Trophoblast cell (in vitro differentiated cells and primary cell): Measurements from ENCODE around the gene LYVE1.

Experiments used
- DNase-seq, 2 donors: peaks; one replicate each; pipeline ENCODE4 v3.0.0-alpha.2; 2016
- H2AFZ ChIP-seq: 2 replicates; pipeline ENCODE4 v1.6.1; 2013; ENCODE audit warnings: low read length, moderate library complexity, mild to moderate bottlenecking; ENCODE audit not compliant: insufficient read depth, poor library complexity
- H2AK5ac ChIP-seq: 2 replicates; pipeline ENCODE4 v1.6.1; 2013; ENCODE audit warnings: mild to moderate bottlenecking, low read length
- H2BK120ac ChIP-seq: 2 replicates; pipeline ENCODE4 v1.6.1; 2013; ENCODE audit warnings: low read length, mild to moderate bottlenecking, moderate library complexity; ENCODE audit not compliant: insufficient read depth, poor library complexity
- H2BK12ac ChIP-seq: 2 replicates; pipeline ENCODE4 v1.6.1; 2013; ENCODE audit warnings: mild to moderate bottlenecking, low read length, moderate library complexity
- H2BK5ac ChIP-seq: 2 replicates; pipeline ENCODE4 v1.6.1; 2013; ENCODE audit warnings: low read length, low read depth, moderate library complexity, mild to moderate bottlenecking; ENCODE audit not compliant: poor library complexity
- H3K14ac ChIP-seq: 2 replicates; pipeline ENCODE4 v1.6.1; 2013; ENCODE audit warnings: mild to moderate bottlenecking, low read length
- H3K18ac ChIP-seq: 2 replicates; pipeline ENCODE4 v1.6.1; 2013; ENCODE audit warnings: mild to moderate bottlenecking, low read length
- H3K23ac ChIP-seq: 2 replicates; pipeline ENCODE4 v1.6.1; 2013; ENCODE audit warnings: low read length
- H3K27ac ChIP-seq: 2 replicates; pipeline ENCODE4 v1.5.1; 2013; ENCODE audit warnings: low read depth, mild to moderate bottlenecking, inconsistent platforms, low read length, moderate library complexity
- H3K27me3 ChIP-seq: 2 replicates; pipeline ENCODE4 v1.6.1; 2013; ENCODE audit warnings: inconsistent platforms, mild to moderate bottlenecking, low read length, moderate library complexity; ENCODE audit not compliant: insufficient read depth
- H3K36me3 ChIP-seq, 2 experiments: 1 replicate in 1 of 2; 2 replicates in 1 of 2; pipeline ENCODE4 v1.6.1; 2013; ENCODE audit warnings: low read length in 2 of 2, mild to moderate bottlenecking in 2 of 2, moderate library complexity in 1 of 2; ENCODE audit not compliant: insufficient read depth in 2 of 2, control insufficient read depth in 1 of 2
- H3K4ac ChIP-seq: 2 replicates; pipeline ENCODE4 v1.6.1; 2013; ENCODE audit warnings: low read depth, mild to moderate bottlenecking, low read length, moderate library complexity
- H3K4me1 ChIP-seq, 2 experiments: 1 replicate in 1 of 2; 2 replicates in 1 of 2; pipeline ENCODE4 v1.6.1; 2013; ENCODE audit warnings: low read length in 2 of 2, mild to moderate bottlenecking in 2 of 2, moderate library complexity in 1 of 2; ENCODE audit not compliant: insufficient read depth in 2 of 2, control insufficient read depth in 1 of 2
- H3K4me2 ChIP-seq: 2 replicates; pipeline ENCODE4 v1.6.1; 2013; ENCODE audit warnings: inconsistent platforms, mild to moderate bottlenecking, low read length, moderate library complexity
- H3K4me3 ChIP-seq: 2 replicates; pipeline ENCODE4 v1.5.1; 2013; ENCODE audit warnings: mild to moderate bottlenecking, low read depth, low read length, inconsistent platforms
- H3K79me1 ChIP-seq: one replicate; pipeline ENCODE4 v1.6.1; 2013; ENCODE audit warnings: low read length
- H3K79me2 ChIP-seq: 2 replicates; pipeline ENCODE4 v1.6.1; 2013; ENCODE audit warnings: low read length, mild to moderate bottlenecking; ENCODE audit not compliant: control insufficient read depth, insufficient read depth, poor library complexity
- H3K9ac ChIP-seq: 2 replicates; pipeline ENCODE4 v1.6.1; 2013; ENCODE audit warnings: mild to moderate bottlenecking, low read length
- H3K9me3 ChIP-seq: 2 replicates; pipeline ENCODE4 v1.6.1; 2013; ENCODE audit warnings: low read depth, mild to moderate bottlenecking, control low read depth, inconsistent platforms, low read length; ENCODE audit not compliant: insufficient read depth
- H4K12ac ChIP-seq: 2 replicates; pipeline ENCODE4 v1.6.1; 2013; ENCODE audit warnings: low read depth, mild to moderate bottlenecking, low read length, moderate library complexity
- H4K8ac ChIP-seq: 2 replicates; pipeline ENCODE4 v1.6.1; 2013; ENCODE audit warnings: low read depth, mild to moderate bottlenecking, low read length, moderate library complexity
- H4K91ac ChIP-seq: one replicate; pipeline ENCODE4 v1.6.1; 2013; ENCODE audit warnings: low read depth, mild to moderate bottlenecking, low read length, moderate library complexity
- WGBS: extraction: QIAGEN DNeasy Blood & Tissue Kit; methylation state at CpG from one replicate; pipeline ENCODE4 v1.1.7; 2013; ENCODE audit warnings: missing lambda C conversion rate; ENCODE audit not compliant: insufficient read length, insufficient coverage; ENCODE audit errors: extremely low coverage; 5-methylcytosine and 5-hydroxymethylcytosine counted together

The LYVE1 gene

GRCh38 chr11:10592331-10592730 is 23.9 kb upstream of the LYVE1 start:
- H3K18ac ChIP-seq: no peak overlapping the region
- H3K4me2 ChIP-seq: no peak overlapping the region
- no peak overlapping the region for H3K9ac ChIP-seq
- WGBS: no CpG with 5 or more reads among the region's 2 CpGs
- no peak overlapping the region for H2BK5ac ChIP-seq
- H3K79me2 ChIP-seq: no peaks in the 10 kb centered on the region
- no peaks in the 10 kb centered on the region for H3K9me3 ChIP-seq
- H3K4me3 ChIP-seq: no peak overlapping the region
- no peak overlapping the region for H2AFZ ChIP-seq
- peaks cover 14% of the 10 kb centered on the region for H3K79me1 ChIP-seq
- no peak overlapping the region for H2AK5ac ChIP-seq
- H4K8ac ChIP-seq: no peak overlapping the region
- H3K27ac ChIP-seq: no peak overlapping the region
- H4K91ac ChIP-seq: no peak overlapping the region
- no peaks in the 10 kb centered on the region for H3K36me3 ChIP-seq
- no peak overlapping the region for H2BK120ac ChIP-seq
- H2BK12ac ChIP-seq: no peak overlapping the region
- no peak overlapping the region for H3K14ac ChIP-seq
- H3K4me1 ChIP-seq: peaks cover 9 to 29% of the 10 kb centered on the region in 2 experiments
- DNase-seq: peak; percentile 16 to 92
- H3K23ac ChIP-seq: no peak overlapping the region
- no peak overlapping the region for H3K4ac ChIP-seq
- no peak overlapping the region for H4K12ac ChIP-seq
- no peaks in the 10 kb centered on the region for H3K27me3 ChIP-seq

DNA sequence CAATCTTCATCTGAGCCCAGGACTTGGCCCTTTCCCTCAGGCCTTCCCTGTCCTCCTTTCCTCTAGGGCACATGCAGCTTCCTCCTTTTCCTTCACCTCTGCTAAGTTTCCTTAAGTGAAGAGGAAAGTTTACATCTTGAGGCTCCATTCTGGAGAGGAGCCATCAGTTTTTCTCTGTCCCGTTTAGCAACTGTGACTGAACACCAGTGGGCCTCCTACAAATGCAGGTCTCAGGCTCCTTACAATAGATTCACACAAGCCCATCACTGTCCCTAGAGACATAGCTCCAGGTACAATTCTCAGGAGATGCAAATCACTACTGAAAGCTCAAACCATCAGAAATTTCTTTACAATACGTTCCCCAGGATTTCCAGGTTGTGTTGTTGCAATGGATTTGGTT is 23.3 kb upstream of the LYVE1 start:
- H3K4me3 ChIP-seq: no peak overlapping the region
- no CpG with 5 or more reads among the region's 2 CpGs for WGBS
- no peaks in the 10 kb centered on the region for H3K9me3 ChIP-seq
- H4K91ac ChIP-seq: peak overlapping the region; percentile 1
- DNase-seq: no peak
- H4K12ac ChIP-seq: no peak overlapping the region
- no peak overlapping the region for H3K27ac ChIP-seq
- no peak overlapping the region for H3K23ac ChIP-seq
- H3K4ac ChIP-seq: no peak overlapping the region
- no peaks in the 10 kb centered on the region for H3K27me3 ChIP-seq
- H3K4me1 ChIP-seq: peaks cover 9 to 29% of the 10 kb centered on the region in 2 experiments
- no peak overlapping the region for H4K8ac ChIP-seq
- no peaks in the 10 kb centered on the region for H3K36me3 ChIP-seq
- no peak overlapping the region for H2AFZ ChIP-seq
- no peak overlapping the region for H3K4me2 ChIP-seq
- peaks cover 14% of the 10 kb centered on the region for H3K79me1 ChIP-seq
- no peak overlapping the region for H2BK5ac ChIP-seq
- H3K79me2 ChIP-seq: no peaks in the 10 kb centered on the region
- H2BK120ac ChIP-seq: no peak overlapping the region
- no peak overlapping the region for H3K14ac ChIP-seq
- H2BK12ac ChIP-seq: no peak overlapping the region
- H2AK5ac ChIP-seq: no peak overlapping the region
- H3K9ac ChIP-seq: no peak overlapping the region
- H3K18ac ChIP-seq: no peak overlapping the region

DNA sequence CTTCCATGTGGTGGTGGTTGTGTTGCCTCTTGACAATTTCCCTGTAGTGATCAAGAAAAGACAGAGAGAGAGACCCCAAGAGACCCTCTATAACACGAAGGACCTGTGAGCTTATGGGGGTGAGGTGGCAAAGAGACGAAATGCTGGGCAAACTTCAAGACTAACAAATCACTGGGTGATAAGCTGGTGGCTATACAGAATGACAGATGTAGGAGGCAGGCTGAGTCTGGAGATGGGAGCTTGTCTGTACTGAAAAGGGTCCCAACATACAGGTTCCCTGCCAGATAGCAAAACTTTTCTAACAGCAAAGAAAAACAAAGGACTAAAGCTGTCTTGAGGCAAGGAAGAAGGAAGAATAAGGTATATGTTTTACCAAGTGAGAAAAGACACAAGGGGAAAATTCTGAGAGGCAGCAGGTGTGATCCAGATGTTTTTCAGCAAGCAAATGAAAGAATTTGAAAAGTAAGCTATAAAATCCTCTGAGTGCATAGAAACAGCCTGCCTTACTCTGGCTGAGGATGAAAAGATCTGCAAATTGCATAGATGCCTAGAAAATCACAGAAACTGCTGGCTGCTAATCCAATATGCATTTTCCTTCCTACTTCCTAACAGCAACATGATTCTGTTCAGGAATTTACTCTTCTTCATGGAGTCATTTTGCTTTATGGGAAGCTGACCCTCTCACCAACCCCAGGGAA is 21.9 kb upstream of the LYVE1 start:
- no peak overlapping the region for H2AFZ ChIP-seq
- no peak overlapping the region for H3K18ac ChIP-seq
- peak in 1 of 2 donors; percentile 54 for DNase-seq
- H4K91ac ChIP-seq: no peak overlapping the region
- no peaks in the 10 kb centered on the region for H3K27me3 ChIP-seq
- no peak overlapping the region for H3K23ac ChIP-seq
- no peak overlapping the region for H4K8ac ChIP-seq
- no peak overlapping the region for H3K14ac ChIP-seq
- no peaks in the 10 kb centered on the region for H3K9me3 ChIP-seq
- H3K27ac ChIP-seq: no peak overlapping the region
- H2BK5ac ChIP-seq: no peak overlapping the region
- peak overlapping the region; percentile 76 for H2BK12ac ChIP-seq
- peaks cover 9 to 29% of the 10 kb centered on the region in 2 experiments for H3K4me1 ChIP-seq
- H3K36me3 ChIP-seq: no peaks in the 10 kb centered on the region
- no CpG with 5 or more reads among the region's 2 CpGs for WGBS
- no peak overlapping the region for H3K4me2 ChIP-seq
- no peak overlapping the region for H3K4me3 ChIP-seq
- no peak overlapping the region for H2BK120ac ChIP-seq
- no peak overlapping the region for H2AK5ac ChIP-seq
- no peaks in the 10 kb centered on the region for H3K79me2 ChIP-seq
- no peak overlapping the region for H3K9ac ChIP-seq
- H3K79me1 ChIP-seq: peaks cover 14% of the 10 kb centered on the region
- H4K12ac ChIP-seq: no peak overlapping the region
- H3K4ac ChIP-seq: no peak overlapping the region

DNA sequence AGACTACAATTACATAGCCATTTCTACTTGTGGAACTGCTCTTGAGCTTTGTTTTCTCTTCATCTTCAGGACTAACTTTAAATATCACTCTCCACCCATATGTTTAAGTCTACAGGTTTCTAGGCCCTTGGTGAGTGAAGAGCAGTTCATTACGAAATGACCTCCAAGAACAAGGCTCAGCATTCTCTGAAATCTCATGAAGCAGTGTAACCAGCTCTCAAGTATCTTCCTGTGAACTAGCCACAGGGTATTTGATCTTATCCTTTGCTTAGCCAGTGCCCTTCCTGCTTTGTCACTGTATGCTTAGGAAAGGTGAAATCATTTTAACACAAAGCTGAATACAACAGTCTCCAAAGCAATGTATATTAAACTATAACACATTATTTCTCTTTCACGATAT is 20.4 kb upstream of the LYVE1 start:
- Histone ChIP-seq H2BK120ac (no peak overlapping the region), H3K9ac (no peak overlapping the region), H4K12ac (no peak overlapping the region), H4K91ac (no peak overlapping the region), H3K18ac (no peak overlapping the region), H2BK5ac (no peak overlapping the region), H2AK5ac (no peak overlapping the region), H3K4me1 (peaks cover 7 to 24% of the 10 kb centered on the region in 2 experiments), H3K27me3 (no peaks in the 10 kb centered on the region), H4K8ac (no peak overlapping the region), H2BK12ac (no peak overlapping the region), H3K4me3 (no peak overlapping the region), H3K79me2 (no peaks in the 10 kb centered on the region), H3K36me3 (no peaks in the 10 kb centered on the region), H3K14ac (no peak overlapping the region), H3K23ac (no peak overlapping the region), H3K4ac (no peak overlapping the region), H3K79me1 (peaks cover 11% of the 10 kb centered on the region), H3K9me3 (no peaks in the 10 kb centered on the region), H3K27ac (peak overlapping the region; percentile 20), H2AFZ (no peak overlapping the region), H3K4me2 (no peak overlapping the region)
- no CpG with 5 or more reads among the region's 2 CpGs for WGBS
- peak; percentile 78 to 96 for DNase-seq
